Testis (tissue), 2 donors: ENCODE data around the gene ABCA13.

Experiments used
- POLR2A ChIP-seq: fragments of 450-650 bp; IDR thresholded peaks from one replicate; pipeline ENCODE4 v1.6.1; 2017; ENCODE audit warnings: antibody characterized with exemption, mild to moderate bottlenecking, moderate library complexity
- TF ChIP-seq, protein P1 (sequence below), 3 experiments: fragments of 450-650 bp in 2 of 3; fragments of 200-600 bp in 1 of 3; sonication (generic) in 1 of 3; IDR thresholded peaks; one replicate each; pipeline ENCODE4 v1.5.1; 2016 to 2019; ENCODE audit warnings: antibody characterized with exemption in 3 of 3, mild to moderate bottlenecking in 2 of 3, moderate library complexity in 1 of 3

DNA sequence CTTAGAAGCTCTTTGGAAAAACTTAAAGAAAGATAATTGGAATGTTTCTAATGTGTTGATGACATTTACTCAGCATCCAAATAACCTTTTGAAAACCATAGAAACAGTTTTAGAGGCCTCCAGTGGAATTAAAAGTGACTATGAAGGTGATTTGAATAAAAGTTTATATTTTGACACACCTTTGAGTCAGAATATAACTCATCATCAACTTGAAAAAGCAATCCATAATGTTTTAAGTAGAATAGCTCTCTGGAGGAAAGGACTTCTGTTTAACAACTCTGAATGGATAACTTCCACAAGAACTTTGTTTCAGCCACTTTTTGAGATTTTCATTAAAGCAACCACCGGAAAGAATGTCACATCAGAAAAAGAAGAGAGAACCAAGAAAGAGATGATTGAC lies 108.2 kb downstream of the ABCA13 start:
- TF ChIP-seq, protein P1, sequence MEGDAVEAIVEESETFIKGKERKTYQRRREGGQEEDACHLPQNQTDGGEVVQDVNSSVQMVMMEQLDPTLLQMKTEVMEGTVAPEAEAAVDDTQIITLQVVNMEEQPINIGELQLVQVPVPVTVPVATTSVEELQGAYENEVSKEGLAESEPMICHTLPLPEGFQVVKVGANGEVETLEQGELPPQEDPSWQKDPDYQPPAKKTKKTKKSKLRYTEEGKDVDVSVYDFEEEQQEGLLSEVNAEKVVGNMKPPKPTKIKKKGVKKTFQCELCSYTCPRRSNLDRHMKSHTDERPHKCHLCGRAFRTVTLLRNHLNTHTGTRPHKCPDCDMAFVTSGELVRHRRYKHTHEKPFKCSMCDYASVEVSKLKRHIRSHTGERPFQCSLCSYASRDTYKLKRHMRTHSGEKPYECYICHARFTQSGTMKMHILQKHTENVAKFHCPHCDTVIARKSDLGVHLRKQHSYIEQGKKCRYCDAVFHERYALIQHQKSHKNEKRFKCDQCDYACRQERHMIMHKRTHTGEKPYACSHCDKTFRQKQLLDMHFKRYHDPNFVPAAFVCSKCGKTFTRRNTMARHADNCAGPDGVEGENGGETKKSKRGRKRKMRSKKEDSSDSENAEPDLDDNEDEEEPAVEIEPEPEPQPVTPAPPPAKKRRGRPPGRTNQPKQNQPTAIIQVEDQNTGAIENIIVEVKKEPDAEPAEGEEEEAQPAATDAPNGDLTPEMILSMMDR (IDR thresholded peaks at IDR 0.05) = no peak
- TF ChIP-seq POLR2A = no peak
